NCI-H1105 (cell line): ENCODE measurements around the gene GPANK1.

Experiments
- DNase-seq: peaks from one replicate; lab custom pipeline; 2025; lab: John Stamatoyannopoulos, UW

GPANK1 gene

GRCh38 chr6:31617010-31617409, 47.8 kb downstream of the GPANK1 start:
- no peak for DNase-seq

- no peak for DNase-seq
Measured at GRCh38 chr6:31615748-31616147, 49.0 kb downstream of the GPANK1 start.

- DNase-seq = no peak
Measured at GRCh38 chr6:31614684-31615578, 49.9 kb downstream of the GPANK1 start, which contains the start of gene AIF1. AIF1 (plus strand) TSS chr6:31615234; CDS start chr6:31615330, 96 bp downstream.

- DNase-seq = no peak
Measured at GRCh38 chr6:31614075-31614619, 50.6 kb downstream of the GPANK1 start.
